ENCODE results near the gene ADGRG1.
"Not testable (repeated sequence)": the region's sequence is repeated elsewhere in the genome, so short reads cannot be mapped to it uniquely, and the experiment has no call there.

The ADGRG1 gene

GRCh38 chr16:57704905-57705852 lies 76.7 kb downstream of the ADGRG1 start:
- DNase-seq: no peak

GRCh38 chr16:57706717-57707116 lies 78.3 kb downstream of the ADGRG1 start:
- no peak for DNase-seq

- DNase-seq: no peak
Measured at GRCh38 chr16:57707331-57707730, 78.9 kb downstream of the ADGRG1 start.

- DNase-seq: no peak
Measured at GRCh38 chr16:57708168-57708567, 79.7 kb downstream of the ADGRG1 start.

GRCh38 chr16:57709663-57710062 lies 81.2 kb downstream of the ADGRG1 start:
- no peak for DNase-seq

GRCh38 chr16:57711346-57711745 lies 82.9 kb downstream of the ADGRG1 start:
- no peak for DNase-seq

- no peak for DNase-seq
Measured at GRCh38 chr16:57711993-57712392, 83.6 kb downstream of the ADGRG1 start.

- DNase-seq: not testable (repeated sequence)
Measured at GRCh38 chr16:57712569-57712968, 84.1 kb downstream of the ADGRG1 start.

- no peak for DNase-seq
Measured at GRCh38 chr16:57713596-57713995, 85.2 kb downstream of the ADGRG1 start.

GRCh38 chr16:57714047-57714446 lies 85.6 kb downstream of the ADGRG1 start:
- no peak for DNase-seq

All from stimulated activated CD4-positive, alpha-beta T cell treated with anti-CD3 and anti-CD28 coated beads, Interleukin-4, amount 100 ng/mL, for 24 hours (primary cell).